ENCODE data around the gene TRMT1.

The TRMT1 gene

DNA sequence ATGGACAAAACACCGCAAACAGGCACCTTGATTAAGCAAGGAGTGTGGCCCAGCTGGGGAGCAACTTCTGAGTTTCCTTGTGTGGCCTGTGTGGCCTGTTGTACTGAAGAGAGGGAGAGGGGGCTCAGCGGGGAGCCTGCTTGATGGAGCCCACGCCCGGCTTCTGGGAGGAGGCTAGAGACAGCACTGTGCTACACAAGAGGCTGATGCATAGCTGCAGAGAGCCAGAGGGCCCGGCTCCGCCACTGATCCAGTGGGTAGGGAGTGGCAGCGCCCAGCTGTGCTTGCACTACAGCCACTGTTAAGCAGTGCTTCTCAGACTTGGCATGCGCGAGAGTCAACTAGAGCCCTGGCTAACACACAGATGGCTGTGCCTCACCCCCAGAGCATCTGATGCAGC is 32.9 kb downstream of the TRMT1 start:
- TF ChIP-seq, protein P1, sequence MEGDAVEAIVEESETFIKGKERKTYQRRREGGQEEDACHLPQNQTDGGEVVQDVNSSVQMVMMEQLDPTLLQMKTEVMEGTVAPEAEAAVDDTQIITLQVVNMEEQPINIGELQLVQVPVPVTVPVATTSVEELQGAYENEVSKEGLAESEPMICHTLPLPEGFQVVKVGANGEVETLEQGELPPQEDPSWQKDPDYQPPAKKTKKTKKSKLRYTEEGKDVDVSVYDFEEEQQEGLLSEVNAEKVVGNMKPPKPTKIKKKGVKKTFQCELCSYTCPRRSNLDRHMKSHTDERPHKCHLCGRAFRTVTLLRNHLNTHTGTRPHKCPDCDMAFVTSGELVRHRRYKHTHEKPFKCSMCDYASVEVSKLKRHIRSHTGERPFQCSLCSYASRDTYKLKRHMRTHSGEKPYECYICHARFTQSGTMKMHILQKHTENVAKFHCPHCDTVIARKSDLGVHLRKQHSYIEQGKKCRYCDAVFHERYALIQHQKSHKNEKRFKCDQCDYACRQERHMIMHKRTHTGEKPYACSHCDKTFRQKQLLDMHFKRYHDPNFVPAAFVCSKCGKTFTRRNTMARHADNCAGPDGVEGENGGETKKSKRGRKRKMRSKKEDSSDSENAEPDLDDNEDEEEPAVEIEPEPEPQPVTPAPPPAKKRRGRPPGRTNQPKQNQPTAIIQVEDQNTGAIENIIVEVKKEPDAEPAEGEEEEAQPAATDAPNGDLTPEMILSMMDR (conservative IDR thresholded peaks at IDR 0.05; ENCODE audit: low read length), result no peak
- H3K4me3 ChIP-seq (ENCODE audit: low read length), result no peak overlapping the region
- no peak for DNase-seq (ENCODE audit: low read depth)

DNA sequence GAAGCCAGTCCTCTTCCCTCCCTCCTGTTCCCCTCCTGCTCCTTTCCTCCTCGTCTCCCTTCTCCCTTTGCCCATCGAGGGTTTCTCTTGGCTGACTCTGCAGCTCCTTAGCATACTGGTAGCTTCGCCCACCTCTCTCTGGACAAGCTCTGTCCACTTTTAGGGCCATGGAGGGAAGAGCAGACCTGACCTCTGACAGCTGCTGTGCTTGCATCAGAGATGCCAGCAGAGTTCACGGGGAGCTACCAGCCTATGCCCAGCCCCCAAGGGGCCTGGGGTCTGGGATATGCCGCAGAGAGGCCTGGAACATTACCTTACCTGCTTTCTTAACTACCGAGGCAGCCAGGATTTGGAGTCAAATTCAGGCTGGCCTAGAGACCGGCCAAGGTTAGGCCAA is 33.5 kb downstream of the TRMT1 start:
- H3K4me3 ChIP-seq (ENCODE audit: low read length), result no peak overlapping the region
- no peak for DNase-seq (ENCODE audit: low read depth)
- TF ChIP-seq, protein P1 (conservative IDR thresholded peaks at IDR 0.05; ENCODE audit: low read length), result no peak

DNA sequence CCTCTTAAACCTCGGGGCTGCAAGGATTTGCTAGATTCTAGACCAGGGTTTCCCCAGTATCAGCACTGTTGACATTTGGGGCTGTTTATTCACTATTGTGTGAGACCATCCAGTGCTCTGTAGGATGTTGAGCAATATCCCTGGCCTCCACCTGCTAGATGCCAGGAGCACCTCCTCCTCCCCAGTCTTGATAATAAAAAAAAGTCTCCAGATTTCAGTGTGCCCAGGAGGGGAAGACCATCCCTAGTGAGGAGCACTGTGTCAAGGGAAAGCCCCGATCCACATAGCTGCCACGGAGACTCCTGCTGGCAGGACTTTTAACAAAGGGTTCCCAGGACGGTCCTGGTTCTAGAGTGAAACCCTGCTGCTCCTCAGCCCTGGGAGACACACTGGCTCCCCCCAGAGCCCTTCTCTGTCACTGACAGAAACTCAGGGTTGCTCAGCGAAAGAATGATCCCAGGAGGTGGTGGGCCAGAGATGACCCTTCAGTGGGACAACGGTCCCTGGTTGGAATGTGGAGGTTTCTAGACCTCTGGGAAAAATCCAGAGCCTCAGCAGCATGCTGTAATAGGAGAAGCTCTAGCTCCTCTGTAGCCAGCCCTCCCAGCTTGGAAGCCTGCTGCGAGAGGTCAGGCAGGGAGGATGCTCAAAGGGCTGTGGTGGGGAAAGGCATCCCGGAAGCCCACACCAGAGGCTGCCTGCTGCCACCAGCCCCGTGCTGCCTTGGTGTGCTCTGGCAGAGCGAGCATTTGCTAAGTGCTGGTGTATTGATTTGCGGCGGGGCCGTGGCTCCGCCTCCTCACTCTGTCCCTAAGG is 34.1 kb downstream of the TRMT1 start:
- peak; percentile 49 for DNase-seq (ENCODE audit: low read depth)
- TF ChIP-seq, protein P1 (conservative IDR thresholded peaks at IDR 0.05; ENCODE audit: low read length), result peak; percentile 50
- H3K4me3 ChIP-seq (ENCODE audit: low read length), result no peak overlapping the region

DNA sequence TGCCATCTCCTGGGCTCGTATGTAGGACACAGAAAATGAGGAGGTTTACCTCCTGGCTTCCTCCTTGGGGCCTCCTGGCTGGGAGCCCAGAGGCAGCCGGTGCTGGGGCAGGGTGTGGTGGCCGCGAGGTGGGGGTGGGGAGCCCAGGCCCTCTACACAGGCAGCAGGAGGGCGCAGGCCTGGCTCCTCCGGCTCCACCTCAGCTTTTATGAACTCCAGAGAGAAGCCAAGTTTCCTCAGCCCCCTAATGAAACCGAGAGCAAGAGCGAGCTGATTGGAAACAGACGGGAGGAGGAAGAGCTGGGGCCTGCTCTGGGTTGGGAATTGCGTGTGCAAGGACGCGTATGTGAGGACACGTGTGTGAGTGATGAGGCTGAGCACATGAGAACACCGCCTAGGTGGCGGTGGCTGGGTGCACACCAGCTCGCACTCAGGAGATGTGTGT is 37.0 kb downstream of the TRMT1 start:
- DNase-seq (ENCODE audit: low read depth), result peak; percentile 86
- TF ChIP-seq, protein P1 (conservative IDR thresholded peaks at IDR 0.05; ENCODE audit: low read length), result no peak
- no peak overlapping the region for H3K4me3 ChIP-seq (ENCODE audit: low read length)

DNA sequence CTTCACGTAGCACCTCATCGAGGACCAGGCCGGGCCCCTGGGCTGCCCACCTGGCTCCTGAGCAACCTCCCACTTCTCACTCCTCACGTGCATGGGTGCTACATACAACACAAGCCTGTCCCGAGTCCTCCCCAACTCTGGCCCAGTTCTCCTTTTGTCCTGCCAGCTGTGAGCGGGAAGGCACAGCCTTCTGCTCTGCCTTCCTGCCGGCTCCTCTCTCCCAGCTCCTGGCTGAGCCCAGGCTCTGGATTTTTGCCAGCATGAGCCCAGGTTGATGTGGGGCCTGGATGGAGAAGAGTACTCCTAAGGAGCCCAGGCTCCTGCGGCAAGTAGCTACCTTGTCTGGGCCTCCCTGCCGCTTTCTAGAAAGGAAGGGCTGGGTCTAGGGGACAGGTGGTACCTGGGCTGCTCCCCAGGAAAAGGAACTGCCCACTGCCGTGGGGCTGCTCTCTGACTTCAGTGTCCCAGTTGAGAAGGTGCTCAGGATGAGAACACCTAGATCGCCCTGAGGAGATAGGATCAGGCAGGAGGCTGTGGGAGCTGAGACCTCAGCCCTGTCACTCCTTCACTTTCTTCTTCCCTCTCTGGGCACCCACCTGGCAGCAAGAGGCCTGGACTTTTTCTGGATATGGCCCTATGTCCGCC is 37.5 kb downstream of the TRMT1 start:
- H3K4me3 ChIP-seq (ENCODE audit: low read length), result no peak overlapping the region
- TF ChIP-seq, protein P1 (conservative IDR thresholded peaks at IDR 0.05; ENCODE audit: low read length), result no peak
- DNase-seq (ENCODE audit: low read depth), result no peak

DNA sequence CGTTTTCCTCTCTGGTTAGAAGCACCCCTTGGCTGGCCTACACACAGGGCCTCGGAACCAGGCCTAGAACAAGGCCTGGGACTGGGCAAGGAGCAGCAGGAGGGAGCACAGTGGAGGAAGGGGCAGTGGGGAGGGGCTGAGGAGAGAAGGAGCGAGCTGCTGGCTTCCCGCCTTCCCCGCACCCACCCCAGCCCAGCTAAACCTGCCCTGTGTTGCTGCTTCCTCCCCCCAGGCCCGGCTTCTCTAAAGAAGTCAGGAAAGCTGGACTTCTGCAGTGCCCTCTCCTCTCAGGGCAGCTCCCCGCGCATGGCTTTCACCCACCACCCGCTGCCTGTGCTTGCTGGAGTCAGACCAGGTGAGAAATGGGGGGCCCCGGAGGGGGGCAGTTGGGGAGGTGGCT is 38.2 kb downstream of the TRMT1 start:
- DNase-seq (ENCODE audit: low read depth), result no peak
- H3K4me3 ChIP-seq (ENCODE audit: low read length), result no peak overlapping the region
- TF ChIP-seq, protein P1 (conservative IDR thresholded peaks at IDR 0.05; ENCODE audit: low read length), result no peak

DNA sequence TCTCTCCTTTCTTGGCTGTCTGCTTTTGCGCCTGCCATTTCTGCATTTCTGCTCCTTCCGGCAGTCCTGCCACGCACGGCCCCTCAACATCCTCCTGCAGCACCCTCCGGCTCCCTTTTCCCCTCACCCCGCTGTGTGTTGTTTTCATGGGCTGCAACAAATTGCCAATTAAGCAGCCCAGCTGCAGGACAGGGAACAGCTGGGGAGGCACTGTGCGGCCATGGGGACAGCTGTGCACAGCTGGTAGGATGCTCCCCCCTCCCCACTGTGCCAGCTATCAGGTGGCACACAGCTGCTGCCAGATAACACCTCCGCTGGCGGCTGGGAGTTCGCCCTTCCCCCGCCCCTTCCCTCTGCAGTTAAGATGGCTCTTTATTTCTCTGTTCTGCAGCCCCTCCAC is 39.3 kb downstream of the TRMT1 start:
- TF ChIP-seq, protein P1 (conservative IDR thresholded peaks at IDR 0.05; ENCODE audit: low read length), result no peak
- H3K4me3 ChIP-seq (ENCODE audit: low read length), result no peak overlapping the region
- no peak for DNase-seq (ENCODE audit: low read depth)
